Measurements from ENCODE around the gene ERP29.

ERP29 gene

DNA sequence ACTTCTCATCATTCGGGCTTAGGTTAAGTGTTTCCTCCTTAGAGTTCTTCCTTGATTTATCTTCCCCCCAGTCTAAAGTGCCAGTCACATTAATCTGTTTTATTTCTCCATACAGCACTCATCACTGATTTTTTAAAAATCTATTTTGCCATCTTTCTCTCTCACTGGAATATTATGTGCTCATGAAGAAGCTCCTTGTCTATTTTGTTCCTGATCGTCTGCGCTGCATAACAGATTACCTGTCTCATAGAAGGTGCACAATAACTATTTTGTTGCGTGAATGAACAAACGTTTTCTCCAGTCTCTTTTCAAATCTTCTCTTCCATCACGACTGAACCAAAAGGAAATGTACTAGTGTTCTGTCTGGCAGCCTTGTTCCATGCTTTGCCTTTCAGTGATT lies 2.7 kb downstream of the ERP29 start:
- no peak overlapping the region for H3K27ac ChIP-seq (ENCODE audit: insufficient read depth, low read depth, low read length, poor library complexity, severe bottlenecking)
- 95 to 99% methylated on average over 6 of the region's 6 CpGs for WGBS, 2 experiments
- no peak overlapping the region for H3K4me3 ChIP-seq (ENCODE audit: insufficient read depth, low read depth, low read length)
- H3K36me3 ChIP-seq (ENCODE audit: control insufficient read depth, insufficient read depth, low read length): peaks cover 6% of the 10 kb centered on the region
- H3K9me3 ChIP-seq (ENCODE audit: control insufficient read depth, low read length): no peaks in the 10 kb centered on the region
- H3K4me1 ChIP-seq (ENCODE audit: control insufficient read depth, insufficient read depth, low read length): no peaks in the 10 kb centered on the region
- no peaks in the 10 kb centered on the region for H3K27me3 ChIP-seq (ENCODE audit: control insufficient read depth, insufficient read depth, low read length, poor library complexity, severe bottlenecking)

DNA sequence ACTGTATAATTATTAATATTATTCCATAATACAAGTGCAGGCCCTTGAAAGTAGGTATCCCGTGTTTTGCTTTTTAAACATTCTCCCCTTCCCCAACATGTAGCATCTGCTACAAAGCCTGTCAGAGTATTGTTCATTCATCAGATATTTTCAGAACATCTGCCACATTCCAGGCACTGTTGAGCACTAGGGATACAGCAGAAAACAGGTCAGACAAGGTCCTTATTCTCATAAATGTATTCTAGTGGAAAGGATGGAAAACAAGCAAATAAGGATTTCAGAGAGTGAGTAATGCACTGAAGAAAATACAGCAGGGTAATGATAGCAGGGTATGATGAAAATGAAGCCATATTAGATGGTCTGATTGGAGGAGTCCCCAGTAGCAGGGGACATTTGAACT lies 3.8 kb downstream of the ERP29 start:
- H3K9me3 ChIP-seq (ENCODE audit: control insufficient read depth, low read length): no peaks in the 10 kb centered on the region
- no peaks in the 10 kb centered on the region for H3K4me1 ChIP-seq (ENCODE audit: control insufficient read depth, insufficient read depth, low read length)
- H3K36me3 ChIP-seq (ENCODE audit: control insufficient read depth, insufficient read depth, low read length): peaks cover 9% of the 10 kb centered on the region
- no peak overlapping the region for H3K4me3 ChIP-seq (ENCODE audit: insufficient read depth, low read depth, low read length)
- H3K27ac ChIP-seq (ENCODE audit: insufficient read depth, low read depth, low read length, poor library complexity, severe bottlenecking): no peak overlapping the region
- no peaks in the 10 kb centered on the region for H3K27me3 ChIP-seq (ENCODE audit: control insufficient read depth, insufficient read depth, low read length, poor library complexity, severe bottlenecking)
- WGBS, 2 experiments: 100% methylated on average over 1 of the region's 1 CpG

DNA sequence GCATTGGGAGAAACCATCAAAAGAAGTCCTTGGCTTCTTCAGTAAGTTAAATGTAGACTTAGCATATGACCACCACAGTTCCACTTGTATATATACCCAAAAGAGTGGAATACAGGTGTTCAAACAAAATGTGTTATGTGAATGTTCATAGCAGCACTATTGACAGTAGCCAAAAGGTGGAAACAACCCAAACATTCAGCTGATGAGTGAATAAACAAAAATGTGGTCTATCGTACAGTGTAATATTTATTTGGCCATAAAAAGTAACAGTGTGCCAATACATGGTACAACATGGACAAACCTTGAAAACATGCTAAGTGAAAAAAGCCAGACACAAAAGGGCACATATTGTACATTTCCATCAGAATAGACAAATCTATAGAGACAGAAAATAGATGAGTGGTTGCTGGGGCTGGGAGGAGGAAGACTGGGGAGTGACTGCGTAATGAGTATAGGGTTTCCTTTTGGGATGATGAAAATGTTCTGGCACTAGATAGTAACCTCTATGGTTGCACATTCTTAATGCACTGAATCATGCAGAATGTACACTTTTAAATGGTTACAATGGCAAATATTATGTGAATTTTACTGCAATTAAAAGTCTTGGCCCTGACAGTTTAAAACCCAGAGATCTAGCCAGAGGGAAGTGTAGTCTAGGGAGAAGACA lies 5.5 kb downstream of the ERP29 start:
- Histone ChIP-seq H3K27ac (ENCODE audit: insufficient read depth, low read depth, low read length, poor library complexity, severe bottlenecking) (no peak overlapping the region), H3K9me3 (ENCODE audit: control insufficient read depth, low read length) (no peaks in the 10 kb centered on the region), H3K4me1 (ENCODE audit: control insufficient read depth, insufficient read depth, low read length) (no peaks in the 10 kb centered on the region), H3K27me3 (ENCODE audit: control insufficient read depth, insufficient read depth, low read length, poor library complexity, severe bottlenecking) (no peaks in the 10 kb centered on the region), H3K36me3 (ENCODE audit: control insufficient read depth, insufficient read depth, low read length) (peaks cover 14% of the 10 kb centered on the region), H3K4me3 (ENCODE audit: insufficient read depth, low read depth, low read length) (no peak overlapping the region)
- WGBS, 2 experiments: 96 to 97% methylated on average over 2 of the region's 2 CpGs

DNA sequence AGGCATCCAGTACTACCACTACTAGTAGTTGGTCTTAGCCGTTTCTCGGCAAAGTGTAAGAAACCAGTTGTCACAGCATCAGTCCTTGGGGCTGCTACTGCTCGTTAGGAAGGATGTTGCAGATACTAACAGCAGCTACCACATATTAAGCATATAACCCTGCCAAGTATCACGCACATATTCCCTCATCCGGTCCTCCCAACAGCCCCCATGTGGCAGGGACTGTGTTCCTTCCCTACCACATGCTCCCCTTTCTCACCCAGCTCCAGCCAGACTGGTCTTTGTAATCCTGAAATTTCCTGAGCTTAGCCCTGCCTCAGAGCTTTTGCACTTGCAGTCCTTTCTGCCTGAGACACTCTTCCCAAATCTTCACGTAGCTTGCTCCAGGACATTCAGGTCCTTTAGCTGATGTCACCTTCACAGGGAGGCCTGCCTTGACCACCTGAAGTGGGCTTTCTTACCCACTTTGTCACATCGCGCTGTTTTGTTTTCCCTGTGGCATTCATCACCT lies 7.8 kb downstream of the ERP29 start:
- Histone ChIP-seq H3K9me3 (ENCODE audit: control insufficient read depth, low read length) (no peaks in the 10 kb centered on the region), H3K27me3 (ENCODE audit: control insufficient read depth, insufficient read depth, low read length, poor library complexity, severe bottlenecking) (no peaks in the 10 kb centered on the region), H3K27ac (ENCODE audit: insufficient read depth, low read depth, low read length, poor library complexity, severe bottlenecking) (no peak overlapping the region), H3K4me1 (ENCODE audit: control insufficient read depth, insufficient read depth, low read length) (no peaks in the 10 kb centered on the region), H3K4me3 (ENCODE audit: insufficient read depth, low read depth, low read length) (no peak overlapping the region), H3K36me3 (ENCODE audit: control insufficient read depth, insufficient read depth, low read length) (peaks cover 18% of the 10 kb centered on the region)
- 93 to 96% methylated on average over 6 to 8 of the region's 8 CpGs for WGBS, 2 experiments

DNA sequence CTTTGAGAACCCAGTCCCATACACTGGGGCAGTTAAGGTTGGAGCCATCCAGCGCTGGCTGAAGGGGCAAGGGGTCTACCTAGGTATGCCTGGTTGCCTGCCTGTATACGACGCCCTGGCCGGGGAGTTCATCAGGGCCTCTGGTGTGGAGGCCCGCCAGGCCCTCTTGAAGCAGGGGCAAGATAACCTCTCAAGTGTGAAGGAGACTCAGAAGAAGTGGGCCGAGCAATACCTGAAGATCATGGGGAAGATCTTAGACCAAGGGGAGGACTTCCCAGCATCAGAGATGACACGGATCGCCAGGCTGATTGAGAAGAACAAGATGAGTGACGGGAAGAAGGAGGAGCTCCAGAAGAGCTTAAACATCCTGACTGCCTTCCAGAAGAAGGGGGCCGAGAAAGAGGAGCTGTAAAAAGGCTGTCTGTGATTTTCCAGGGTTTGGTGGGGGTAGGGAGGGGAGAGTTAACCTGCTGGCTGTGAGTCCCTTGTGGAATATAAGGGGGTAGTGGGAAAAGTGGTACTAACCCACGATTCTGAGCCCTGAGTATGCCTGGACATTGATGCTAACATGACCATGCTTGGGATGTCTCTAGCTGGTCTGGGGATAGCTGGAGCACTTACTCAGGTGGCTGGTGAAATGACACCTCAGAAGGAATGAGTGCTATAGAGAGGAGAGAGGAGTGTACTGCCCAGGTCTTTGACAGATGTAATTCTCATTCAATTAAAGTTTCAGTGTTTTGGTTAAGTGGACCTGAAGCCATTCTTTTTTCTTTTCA lies 9.2 kb downstream of the ERP29 start:
- no peaks in the 10 kb centered on the region for H3K9me3 ChIP-seq (ENCODE audit: control insufficient read depth, low read length)
- no peaks in the 10 kb centered on the region for H3K4me1 ChIP-seq (ENCODE audit: control insufficient read depth, insufficient read depth, low read length)
- no peak overlapping the region for H3K27ac ChIP-seq (ENCODE audit: insufficient read depth, low read depth, low read length, poor library complexity, severe bottlenecking)
- 93 to 96% methylated on average over 11 of the region's 11 CpGs for WGBS, 2 experiments
- no peak overlapping the region for H3K4me3 ChIP-seq (ENCODE audit: insufficient read depth, low read depth, low read length)
- H3K27me3 ChIP-seq (ENCODE audit: control insufficient read depth, insufficient read depth, low read length, poor library complexity, severe bottlenecking): no peaks in the 10 kb centered on the region
- peaks cover 18% of the 10 kb centered on the region for H3K36me3 ChIP-seq (ENCODE audit: control insufficient read depth, insufficient read depth, low read length)

DNA sequence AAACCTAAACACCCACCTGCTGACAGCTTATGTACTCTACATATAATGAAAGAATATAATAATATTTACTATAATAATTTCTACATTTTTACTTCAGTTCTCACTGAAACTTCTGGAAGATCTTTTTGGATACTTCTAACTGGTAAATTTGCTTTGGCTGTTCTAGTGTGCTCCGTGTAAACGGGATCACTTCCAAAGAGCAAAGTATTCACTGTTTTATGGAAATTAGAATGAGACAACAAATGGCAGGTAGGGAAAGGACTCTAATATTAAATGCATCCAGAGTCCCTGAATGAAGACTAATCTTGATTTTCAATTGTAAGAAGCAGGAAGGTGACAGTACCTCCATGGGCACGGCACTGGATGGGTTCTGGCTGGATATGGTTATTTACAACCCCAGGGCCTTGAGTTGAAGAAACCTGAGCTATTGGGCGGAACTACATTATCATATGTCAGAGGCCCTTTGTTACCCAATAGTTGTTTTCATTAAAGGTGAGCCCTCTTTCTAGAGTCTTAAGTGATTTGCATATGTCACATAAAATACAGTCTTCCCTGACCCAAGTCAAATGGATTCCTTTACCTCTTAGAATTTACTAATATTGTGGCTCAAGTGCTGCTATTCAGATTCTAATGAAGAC lies 10.7 kb downstream of the ERP29 start:
- no peaks in the 10 kb centered on the region for H3K4me1 ChIP-seq (ENCODE audit: control insufficient read depth, insufficient read depth, low read length)
- no peak overlapping the region for H3K4me3 ChIP-seq (ENCODE audit: insufficient read depth, low read depth, low read length)
- H3K27ac ChIP-seq (ENCODE audit: insufficient read depth, low read depth, low read length, poor library complexity, severe bottlenecking): no peak overlapping the region
- 87 to 89% methylated on average over 4 of the region's 4 CpGs for whole genome bisulfite sequencing, 2 experiments
- H3K36me3 ChIP-seq (ENCODE audit: control insufficient read depth, insufficient read depth, low read length): peaks cover 18% of the 10 kb centered on the region
- H3K9me3 ChIP-seq (ENCODE audit: control insufficient read depth, low read length): no peaks in the 10 kb centered on the region
- H3K27me3 ChIP-seq (ENCODE audit: control insufficient read depth, insufficient read depth, low read length, poor library complexity, severe bottlenecking): no peaks in the 10 kb centered on the region

DNA sequence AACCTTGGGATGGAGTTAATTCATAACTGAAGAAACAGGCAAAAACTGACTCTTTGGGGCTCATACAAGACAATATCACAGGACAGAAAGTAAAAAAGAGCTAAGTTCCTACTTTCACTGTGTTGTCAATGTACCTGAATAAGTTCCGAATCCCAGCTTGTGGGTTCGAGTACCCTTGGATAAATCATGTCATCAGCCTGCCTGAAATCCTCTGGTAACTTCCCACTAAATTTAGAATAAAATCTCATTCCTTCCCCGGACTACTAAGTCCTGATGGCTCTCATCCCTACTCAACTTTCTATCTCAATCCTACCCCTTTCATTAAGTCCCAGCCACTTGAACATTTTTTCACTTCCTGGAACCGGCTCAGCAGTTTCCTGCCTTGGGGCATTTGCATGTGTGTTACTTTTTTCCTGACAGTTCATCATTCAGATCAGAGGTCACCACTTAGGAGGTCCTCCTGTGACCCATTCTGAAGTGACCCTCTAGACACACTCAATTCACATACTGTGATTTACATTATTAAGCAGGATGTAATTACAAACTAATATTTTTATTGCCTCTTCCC lies 12.7 kb downstream of the ERP29 start:
- H3K36me3 ChIP-seq (ENCODE audit: control insufficient read depth, insufficient read depth, low read length): peaks cover 17% of the 10 kb centered on the region

DNA sequence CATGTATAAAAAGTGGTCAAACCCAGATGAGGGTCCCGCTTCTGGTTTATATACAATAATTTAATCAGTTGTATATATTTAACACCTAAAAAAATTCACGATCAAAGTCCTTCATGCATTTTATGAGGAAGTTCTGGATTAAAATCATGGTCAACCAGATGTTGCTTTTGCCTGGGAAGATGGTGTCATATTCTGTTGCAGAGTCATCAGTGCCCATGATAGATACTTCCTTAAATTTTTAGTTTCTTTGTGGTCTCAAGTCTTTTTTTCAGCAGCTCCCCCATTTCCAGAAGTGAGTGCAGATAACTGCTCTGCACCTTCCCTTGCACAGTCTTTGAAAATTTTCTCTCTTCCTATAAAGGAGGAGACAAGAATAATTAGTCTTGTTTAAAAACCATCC lies 16.1 kb downstream of the ERP29 start:
- Histone ChIP-seq H3K9me3 (ENCODE audit: control insufficient read depth, low read length) (no peaks in the 10 kb centered on the region), H3K4me1 (ENCODE audit: control insufficient read depth, insufficient read depth, low read length) (no peaks in the 10 kb centered on the region), H3K4me3 (ENCODE audit: insufficient read depth, low read depth, low read length) (no peak overlapping the region), H3K36me3 (ENCODE audit: control insufficient read depth, insufficient read depth, low read length) (peaks cover 20% of the 10 kb centered on the region), H3K27ac (ENCODE audit: insufficient read depth, low read depth, low read length, poor library complexity, severe bottlenecking) (no peak overlapping the region), H3K27me3 (ENCODE audit: control insufficient read depth, insufficient read depth, low read length, poor library complexity, severe bottlenecking) (no peaks in the 10 kb centered on the region)
- WGBS, 2 experiments: 100% methylated on average over 1 of the region's 2 CpGs

More for the DNA sequence above, 12.7 kb downstream of the ERP29 start:
- H3K27me3 ChIP-seq (ENCODE audit: control insufficient read depth, insufficient read depth, low read length, poor library complexity, severe bottlenecking): no peaks in the 10 kb centered on the region
- H3K9me3 ChIP-seq (ENCODE audit: control insufficient read depth, low read length): no peaks in the 10 kb centered on the region
- H3K4me1 ChIP-seq (ENCODE audit: control insufficient read depth, insufficient read depth, low read length): no peaks in the 10 kb centered on the region
- 84 to 89% methylated on average over 4 of the region's 4 CpGs for WGBS, 2 experiments
- H3K4me3 ChIP-seq (ENCODE audit: insufficient read depth, low read depth, low read length): no peak overlapping the region
- peak overlapping the region; percentile 33 for H3K27ac ChIP-seq (ENCODE audit: insufficient read depth, low read depth, low read length, poor library complexity, severe bottlenecking)

DNA sequence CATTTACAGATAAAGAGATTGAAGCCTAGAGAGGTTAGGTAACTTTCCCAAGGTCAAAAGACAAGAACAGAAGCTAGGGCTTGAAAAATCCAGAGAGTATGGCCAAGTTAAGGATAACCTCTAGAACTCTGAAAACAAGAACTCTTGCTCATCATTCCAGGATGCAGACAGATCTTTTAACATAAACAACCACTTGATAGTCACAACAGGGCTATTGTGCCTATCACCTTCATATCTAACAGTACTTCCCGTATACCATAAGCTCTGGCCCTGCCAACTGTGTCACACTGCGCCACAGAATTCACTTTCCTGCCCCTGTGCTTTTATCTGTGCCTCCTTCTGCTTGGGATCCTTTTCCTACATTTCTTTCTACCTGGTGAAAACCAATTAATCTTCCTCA lies 18.2 kb downstream of the ERP29 start:
- 92 to 94% methylated on average over 2 of the region's 2 CpGs for WGBS, 2 experiments
- H3K27ac ChIP-seq (ENCODE audit: insufficient read depth, low read depth, low read length, poor library complexity, severe bottlenecking): no peak overlapping the region
- no peaks in the 10 kb centered on the region for H3K9me3 ChIP-seq (ENCODE audit: control insufficient read depth, low read length)

DNA sequence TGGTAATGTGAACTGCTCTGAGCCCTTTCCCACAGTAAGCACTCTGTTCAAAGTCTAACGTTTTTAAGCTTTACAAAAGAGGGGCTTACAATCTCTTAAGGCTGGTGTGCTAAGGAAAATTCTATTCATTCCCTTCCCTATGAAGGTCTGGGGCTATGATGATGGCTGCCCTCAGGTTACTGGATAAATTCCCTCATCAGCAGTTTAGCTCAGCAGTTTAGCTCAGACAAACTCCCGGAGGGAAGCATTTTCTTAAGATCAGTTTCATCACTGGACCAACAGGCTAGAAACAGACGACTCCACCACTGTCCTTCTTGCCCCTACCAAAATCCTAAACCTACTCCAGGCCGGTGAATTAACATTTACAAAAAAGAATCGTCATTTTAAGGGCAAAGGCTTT lies 19.1 kb downstream of the ERP29 start:
- H3K9me3 ChIP-seq (ENCODE audit: control insufficient read depth, low read length): no peaks in the 10 kb centered on the region
- no peak overlapping the region for H3K4me3 ChIP-seq (ENCODE audit: insufficient read depth, low read depth, low read length)
- no peaks in the 10 kb centered on the region for H3K4me1 ChIP-seq (ENCODE audit: control insufficient read depth, insufficient read depth, low read length)
- WGBS, 2 experiments: 94 to 97% methylated on average over 4 to 5 of the region's 5 CpGs
- H3K36me3 ChIP-seq (ENCODE audit: control insufficient read depth, insufficient read depth, low read length): peaks cover 32% of the 10 kb centered on the region
- H3K27me3 ChIP-seq (ENCODE audit: control insufficient read depth, insufficient read depth, low read length, poor library complexity, severe bottlenecking): no peaks in the 10 kb centered on the region
- no peak overlapping the region for H3K27ac ChIP-seq (ENCODE audit: insufficient read depth, low read depth, low read length, poor library complexity, severe bottlenecking)

More for the DNA sequence above, 18.2 kb downstream of the ERP29 start:
- Histone ChIP-seq H3K4me3 (ENCODE audit: insufficient read depth, low read depth, low read length) (no peak overlapping the region), H3K27me3 (ENCODE audit: control insufficient read depth, insufficient read depth, low read length, poor library complexity, severe bottlenecking) (no peaks in the 10 kb centered on the region), H3K36me3 (ENCODE audit: control insufficient read depth, insufficient read depth, low read length) (peaks cover 29% of the 10 kb centered on the region), H3K4me1 (ENCODE audit: control insufficient read depth, insufficient read depth, low read length) (no peaks in the 10 kb centered on the region)

Data from ectodermal cell (in vitro differentiated cells).